Activated T-cell treated with anti-CD3 and anti-CD28 coated beads, Interleukin-2, amount 50 U/mL, for 24 hours (primary cell): ENCODE results near the gene LASP1.

Experiments used
- DNase-seq: peaks from one replicate; pipeline ENCODE4 v3.0.0-alpha.2; 2020
- H3K27ac Mint-ChIP-seq: 2 replicates; pipeline ENCODE4 v1.8.0; 2020; ENCODE audit warnings: mild to moderate bottlenecking, mixed read lengths
- H3K27me3 Mint-ChIP-seq: 2 replicates; pipeline ENCODE4 v1.8.0; 2020; ENCODE audit warnings: mixed read lengths
- H3K36me3 Mint-ChIP-seq: 2 replicates; pipeline ENCODE4 v1.8.0; 2020; ENCODE audit warnings: low read depth, mixed read lengths
- H3K4me1 Mint-ChIP-seq: 2 replicates; pipeline ENCODE4 v1.8.0; 2020; ENCODE audit warnings: low read depth, mixed read lengths
- H3K4me3 Mint-ChIP-seq: 2 replicates; pipeline ENCODE4 v1.8.0; 2020; ENCODE audit warnings: mild to moderate bottlenecking, moderate library complexity, mixed read lengths
- H3K9me3 Mint-ChIP-seq: 2 replicates; pipeline ENCODE4 v1.8.0; 2020; ENCODE audit warnings: mixed read lengths

LASP1 gene

GRCh38 chr17:38891441-38891840 lies 21.6 kb downstream of the LASP1 start:
- Mint-ChIP-seq H3K4me1 (peaks cover 87% of the 10 kb centered on the region), H3K4me3 (peak overlapping the region; percentile 5)
- DNase-seq = no peak

GRCh38 chr17:38892083-38892482 lies 22.2 kb downstream of the LASP1 start:
- H3K4me3 Mint-ChIP-seq = no peak overlapping the region
- peak overlapping the region; percentile 85 for H3K27ac Mint-ChIP-seq
- DNase-seq = no peak
- H3K4me1 Mint-ChIP-seq = peaks cover 88% of the 10 kb centered on the region
- no peaks in the 10 kb centered on the region for H3K9me3 Mint-ChIP-seq
- H3K36me3 Mint-ChIP-seq = peaks cover 90% of the 10 kb centered on the region
- no peaks in the 10 kb centered on the region for H3K27me3 Mint-ChIP-seq

More at GRCh38 chr17:38891441-38891840, 21.6 kb downstream of the LASP1 start:
- Mint-ChIP-seq H3K27ac (peak overlapping the region; percentile 85), H3K36me3 (peaks cover 89% of the 10 kb centered on the region), H3K27me3 (no peaks in the 10 kb centered on the region), H3K9me3 (no peaks in the 10 kb centered on the region)

GRCh38 chr17:38892620-38893019 lies 22.8 kb downstream of the LASP1 start:
- Mint-ChIP-seq H3K4me1 (peaks cover 88% of the 10 kb centered on the region), H3K27me3 (no peaks in the 10 kb centered on the region), H3K9me3 (no peaks in the 10 kb centered on the region), H3K4me3 (no peak overlapping the region), H3K27ac (peak overlapping the region; percentile 50), H3K36me3 (peaks cover 90% of the 10 kb centered on the region)
- no peak for DNase-seq

- DNase-seq = no peak
- peaks cover 88% of the 10 kb centered on the region for H3K4me1 Mint-ChIP-seq
- peak overlapping the region; percentile 50 for H3K27ac Mint-ChIP-seq
- H3K27me3 Mint-ChIP-seq = no peaks in the 10 kb centered on the region
- no peaks in the 10 kb centered on the region for H3K9me3 Mint-ChIP-seq
- H3K36me3 Mint-ChIP-seq = peaks cover 90% of the 10 kb centered on the region
- no peak overlapping the region for H3K4me3 Mint-ChIP-seq
Observed at GRCh38 chr17:38893113-38893512, 23.3 kb downstream of the LASP1 start.

GRCh38 chr17:38893607-38894006 lies 23.7 kb downstream of the LASP1 start:
- Mint-ChIP-seq H3K27me3 (no peaks in the 10 kb centered on the region), H3K4me3 (no peak overlapping the region)
- peak; percentile 62 for DNase-seq

GRCh38 chr17:38894276-38894675 lies 24.4 kb downstream of the LASP1 start:
- Mint-ChIP-seq H3K9me3 (no peaks in the 10 kb centered on the region), H3K36me3 (peaks cover 89% of the 10 kb centered on the region)

More at GRCh38 chr17:38893607-38894006, 23.7 kb downstream of the LASP1 start:
- Mint-ChIP-seq H3K4me1 (peaks cover 89% of the 10 kb centered on the region), H3K36me3 (peaks cover 90% of the 10 kb centered on the region), H3K27ac (peak overlapping the region; percentile 50), H3K9me3 (no peaks in the 10 kb centered on the region)

GRCh38 chr17:38896346-38896954 lies 26.6 kb downstream of the LASP1 start:
- Mint-ChIP-seq H3K27me3 (no peaks in the 10 kb centered on the region), H3K27ac (peak overlapping the region; percentile 91), H3K9me3 (no peaks in the 10 kb centered on the region), H3K4me3 (no peak overlapping the region), H3K36me3 (peaks cover 88% of the 10 kb centered on the region), H3K4me1 (peaks cover 84% of the 10 kb centered on the region)
- DNase-seq = no peak

More at GRCh38 chr17:38894276-38894675, 24.4 kb downstream of the LASP1 start:
- H3K27me3 Mint-ChIP-seq = no peaks in the 10 kb centered on the region
- H3K27ac Mint-ChIP-seq = peak overlapping the region; percentile 50
- H3K4me1 Mint-ChIP-seq = peaks cover 89% of the 10 kb centered on the region
- no peak overlapping the region for H3K4me3 Mint-ChIP-seq
- DNase-seq = no peak

- peaks cover 80% of the 10 kb centered on the region for H3K4me1 Mint-ChIP-seq
- H3K27me3 Mint-ChIP-seq = no peaks in the 10 kb centered on the region
- H3K4me3 Mint-ChIP-seq = no peak overlapping the region
- H3K9me3 Mint-ChIP-seq = no peaks in the 10 kb centered on the region
- DNase-seq = no peak
- peaks cover 85% of the 10 kb centered on the region for H3K36me3 Mint-ChIP-seq
- peak overlapping the region; percentile 91 for H3K27ac Mint-ChIP-seq
Observed at GRCh38 chr17:38897176-38897575, 27.3 kb downstream of the LASP1 start.

- no peaks in the 10 kb centered on the region for H3K9me3 Mint-ChIP-seq
- DNase-seq = no peak
- peak overlapping the region; percentile 64 for H3K4me3 Mint-ChIP-seq
- H3K36me3 Mint-ChIP-seq = peaks cover 83% of the 10 kb centered on the region
- peaks cover 74% of the 10 kb centered on the region for H3K4me1 Mint-ChIP-seq
- H3K27ac Mint-ChIP-seq = peak overlapping the region; percentile 91
- no peaks in the 10 kb centered on the region for H3K27me3 Mint-ChIP-seq
Observed at GRCh38 chr17:38897671-38898290, 27.9 kb downstream of the LASP1 start.

- peaks cover 83% of the 10 kb centered on the region for H3K36me3 Mint-ChIP-seq
- no peak for DNase-seq
- H3K9me3 Mint-ChIP-seq = no peaks in the 10 kb centered on the region
- H3K4me1 Mint-ChIP-seq = peaks cover 74% of the 10 kb centered on the region
- H3K27ac Mint-ChIP-seq = peak overlapping the region; percentile 91
- no peaks in the 10 kb centered on the region for H3K27me3 Mint-ChIP-seq
- H3K4me3 Mint-ChIP-seq = peak overlapping the region; percentile 64
Observed at GRCh38 chr17:38898291-38898679, 28.4 kb downstream of the LASP1 start.

GRCh38 chr17:38898812-38899348 lies 29.0 kb downstream of the LASP1 start:
- peaks cover 85% of the 10 kb centered on the region for H3K36me3 Mint-ChIP-seq
- H3K9me3 Mint-ChIP-seq = no peaks in the 10 kb centered on the region
- DNase-seq = peak; percentile 89
- H3K4me3 Mint-ChIP-seq = peak overlapping the region; percentile 64
- no peaks in the 10 kb centered on the region for H3K27me3 Mint-ChIP-seq
- peaks cover 74% of the 10 kb centered on the region for H3K4me1 Mint-ChIP-seq
- peak overlapping the region; percentile 91 for H3K27ac Mint-ChIP-seq

GRCh38 chr17:38899421-38899820 lies 29.6 kb downstream of the LASP1 start:
- no peaks in the 10 kb centered on the region for H3K27me3 Mint-ChIP-seq
- peak overlapping the region; percentile 64 for H3K4me3 Mint-ChIP-seq
- H3K27ac Mint-ChIP-seq = peak overlapping the region; percentile 91
- H3K9me3 Mint-ChIP-seq = no peaks in the 10 kb centered on the region
- H3K4me1 Mint-ChIP-seq = peaks cover 70% of the 10 kb centered on the region
- H3K36me3 Mint-ChIP-seq = peaks cover 85% of the 10 kb centered on the region
- DNase-seq = no peak

- Mint-ChIP-seq H3K36me3 (peaks cover 88% of the 10 kb centered on the region), H3K27me3 (no peaks in the 10 kb centered on the region), H3K27ac (peak overlapping the region; percentile 73), H3K4me1 (peaks cover 73% of the 10 kb centered on the region), H3K9me3 (no peaks in the 10 kb centered on the region), H3K4me3 (no peak overlapping the region)
- no peak for DNase-seq
Observed at GRCh38 chr17:38900978-38901656, 31.3 kb downstream of the LASP1 start.

- Mint-ChIP-seq H3K9me3 (no peaks in the 10 kb centered on the region), H3K27me3 (no peaks in the 10 kb centered on the region), H3K36me3 (peaks cover 76% of the 10 kb centered on the region), H3K27ac (peak overlapping the region; percentile 10), H3K4me3 (no peak overlapping the region), H3K4me1 (peaks cover 70% of the 10 kb centered on the region)
- no peak for DNase-seq
Observed at GRCh38 chr17:38903404-38903803, 33.5 kb downstream of the LASP1 start.

- peaks cover 66% of the 10 kb centered on the region for H3K4me1 Mint-ChIP-seq
Observed at GRCh38 chr17:38904892-38905291, 35.0 kb downstream of the LASP1 start.

More at GRCh38 chr17:38904892-38905291, 35.0 kb downstream of the LASP1 start:
- DNase-seq = no peak
- Mint-ChIP-seq H3K9me3 (no peaks in the 10 kb centered on the region), H3K4me3 (no peak overlapping the region), H3K27me3 (no peaks in the 10 kb centered on the region), H3K27ac (peak overlapping the region; percentile 37), H3K36me3 (peaks cover 73% of the 10 kb centered on the region)
